ENCODE results near the gene ATG13.

- TF ChIP-seq CTCF (IDR thresholded peaks at IDR 0.05) (no peak), POLR2A (IDR thresholded peaks at IDR 0.05) (no peak)
These were observed 39.8 kb downstream of the ATG13 start for GRCh38 chr11:46657186-46657585.
